CD14-positive monocyte (primary cell): ENCODE measurements around the gene NEU1. TPM values are rescaled to one million over a fixed set of nuclear protein-coding genes. Genes with fewer than 3 reads are reported as not detected.

ENCODE experiments used
- DNase-seq, 3 donors: peaks; one replicate each; pipeline ENCODE4 v3.0.0-alpha.2; 2011 to 2022
- H2AFZ ChIP-seq: 2 replicates; pipeline ENCODE4 v1.6.0; 2012; ENCODE audit warnings: mild to moderate bottlenecking, low read depth, low read length, inconsistent platforms; ENCODE audit not compliant: insufficient read depth, poor library complexity, severe bottlenecking
- H3K27ac ChIP-seq, 2 donors: 1 replicate in 1 of 2; 2 replicates in 1 of 2; pipeline ENCODE4 v1.5.1; 2012 to 2013; ENCODE audit warnings: low read length in 2 of 2, control low read depth in 1 of 2, inconsistent platforms in 1 of 2, low read depth in 1 of 2, mild to moderate bottlenecking in 1 of 2
- H3K27me3 ChIP-seq, 2 donors: one replicate each; pipeline versions ENCODE4 v1.6.0 to v1.6.1; 2011 to 2013; ENCODE audit warnings: low read length in 2 of 2; ENCODE audit not compliant: control insufficient read depth in 2 of 2, insufficient read depth in 2 of 2
- H3K36me3 ChIP-seq, 2 donors: replicated peaks in 1 of 2; 1 replicate in 1 of 2; 2 replicates in 1 of 2; pipeline versions ENCODE4 v1.5.1 to v1.6.1; 2012 to 2013; ENCODE audit warnings: low read length in 2 of 2, control low read depth in 1 of 2, inconsistent platforms in 1 of 2, mild to moderate bottlenecking in 1 of 2; ENCODE audit not compliant: insufficient read depth in 2 of 2, control insufficient read depth in 1 of 2
- H3K4me1 ChIP-seq, 2 donors: 1 replicate in 1 of 2; 2 replicates in 1 of 2; pipeline versions ENCODE4 v1.5.1 to v1.6.1; 2012 to 2013; ENCODE audit warnings: low read length in 2 of 2, control low read depth in 1 of 2, inconsistent platforms in 1 of 2, mild to moderate bottlenecking in 1 of 2, moderate library complexity in 1 of 2; ENCODE audit not compliant: insufficient read depth in 2 of 2, control insufficient read depth in 1 of 2
- H3K4me2 ChIP-seq: replicated peaks from 2 replicates; pipeline ENCODE3; 2012; ENCODE audit warnings: low read length, moderate library complexity, mild to moderate bottlenecking; ENCODE audit not compliant: poor library complexity, severe bottlenecking; ENCODE audit errors: extremely low read depth
- H3K4me3 ChIP-seq, 3 experiments: fragments of 200-600 bp in 1 of 3; sonication (generic) in 1 of 3; replicated peaks in 1 of 3; 1 replicate in 2 of 3; 2 replicates in 1 of 3; pipeline ENCODE4 v1.5.1; 2011 to 2013; ENCODE audit warnings: low read length in 3 of 3, mild to moderate bottlenecking in 3 of 3, control low read depth in 2 of 3, low read depth in 2 of 3, inconsistent platforms in 1 of 3, moderate library complexity in 1 of 3
- H3K79me2 ChIP-seq: 2 replicates; pipeline ENCODE4 v1.6.0; 2012; ENCODE audit warnings: mild to moderate bottlenecking, control low read depth, inconsistent platforms, low read length, moderate library complexity; ENCODE audit not compliant: insufficient read depth
- H3K9ac ChIP-seq: 2 replicates; pipeline ENCODE4 v1.6.0; 2017; ENCODE audit warnings: low read length, mild to moderate bottlenecking; ENCODE audit not compliant: insufficient read depth, poor library complexity, severe bottlenecking
- H3K9me3 ChIP-seq, 2 donors: replicated peaks in 1 of 2; 1 replicate in 1 of 2; 2 replicates in 1 of 2; pipeline versions ENCODE4 v1.5.1 to v1.6.1; 2012 to 2013; ENCODE audit warnings: low read length in 2 of 2, control low read depth in 1 of 2; ENCODE audit not compliant: control insufficient read depth in 1 of 2, insufficient read depth in 1 of 2
- H4K20me1 ChIP-seq: 2 replicates; pipeline ENCODE4 v1.6.0; 2012; ENCODE audit warnings: mild to moderate bottlenecking, low read length, control low read depth, moderate library complexity; ENCODE audit not compliant: insufficient read depth
- H3K27ac Mint-ChIP-seq, 7 donors: one replicate each; pipeline ENCODE4 v1.8.0; 2020; ENCODE audit warnings: mild to moderate bottlenecking in 7 of 7, mixed read lengths in 7 of 7, moderate library complexity in 6 of 7, inconsistent platforms in 2 of 7
- H3K27me3 Mint-ChIP-seq, 3 donors: one replicate each; pipeline ENCODE4 v1.8.0; 2021 to 2022; ENCODE audit warnings: low read depth in 3 of 3, mild to moderate bottlenecking in 3 of 3, mixed read lengths in 3 of 3, moderate library complexity in 3 of 3, inconsistent platforms in 1 of 3
- H3K36me3 Mint-ChIP-seq, 2 donors: one replicate each; pipeline ENCODE4 v1.8.0; 2020; ENCODE audit warnings: mixed read lengths in 2 of 2, inconsistent platforms in 1 of 2, mild to moderate bottlenecking in 1 of 2
- H3K4me1 Mint-ChIP-seq: one replicate; pipeline ENCODE4 v1.8.0; 2020; ENCODE audit warnings: mild to moderate bottlenecking, mixed read lengths
- H3K4me3 Mint-ChIP-seq, 2 donors: one replicate each; pipeline ENCODE4 v1.8.0; 2020; ENCODE audit warnings: mild to moderate bottlenecking in 2 of 2, mixed read lengths in 2 of 2, moderate library complexity in 1 of 2
- H3K9me3 Mint-ChIP-seq, 7 donors: one replicate each; pipeline ENCODE4 v1.8.0; 2020 to 2022; ENCODE audit warnings: mixed read lengths in 7 of 7, mild to moderate bottlenecking in 6 of 7, moderate library complexity in 6 of 7, inconsistent platforms in 2 of 7
- CTCF ChIP-seq: fragments of 200-600 bp; IDR thresholded peaks from one replicate; pipeline ENCODE4 v1.8.0; 2022; ENCODE audit warnings: antibody characterized with exemption, mild to moderate bottlenecking
- WGBS: methylation state at CpG from one replicate; pipeline ENCODE4 v1.1.5; 2013; ENCODE audit warnings: missing lambda C conversion rate; ENCODE audit not compliant: insufficient coverage; 5-methylcytosine and 5-hydroxymethylcytosine counted together
- intact Hi-C, 2 donors: fragments of 100-400 bp; cut with micrococcal nuclease; formaldehyde crosslinking; loops; one replicate each; pipeline versions ENCODE4 v1.15.0 to v1.15.1; 2023
- polyA plus RNA-seq, 3 donors: library from polyadenylated mRNA; depleted of rRNA in 1 of 3; unstranded in 2 of 3; stranded (reverse) in 1 of 3; fragments of 300-500 nt in 2 of 3; fragments of >200 nt in 1 of 3; fragmentation: Illumina TruSeq in 2 of 3; gene quantifications; 1 replicate in 2 of 3; 2 replicates in 1 of 3; pipeline ENCODE4 v1.2.3, GENCODE V29; 2012 to 2021

NEU1 gene
- polyA plus RNA-seq, 3 donors, result 70.2 to 89.5 (median 81.8) TPM

- 75% methylated on average over 13 of the region's 18 CpGs for WGBS
- intact Hi-C loops, result no loop called here
- Mint-ChIP-seq H3K36me3 (peaks cover 41 to 48% of the 10 kb centered on the region in 2 donors), H3K4me3 (peak within 1 kb of the TSS in 1 of 2 donors; percentile 31), H3K27me3 (peaks cover 5 to 7% (median 7%) of the 10 kb centered on the region in 3 donors), H3K9me3 (peaks cover 0 to 1% (median 0%) of the 10 kb centered on the region in 7 donors), H3K27ac (peak within 1 kb of the TSS in 4 of 7 donors; percentile 33 to 53 (median 50)), H3K4me1 (no peaks in the 10 kb centered on the region)
- Histone ChIP-seq H3K4me2 (no peak within 1 kb of the TSS), H4K20me1 (no peaks in the 10 kb centered on the region), H3K9ac (no peak within 1 kb of the TSS), H3K27ac (no peak within 1 kb of the TSS), H3K9me3 (no peaks in the 10 kb centered on the region), H3K4me3 (no peak within 1 kb of the TSS), H3K79me2 (no peaks in the 10 kb centered on the region), H3K4me1 (no peaks in the 10 kb centered on the region), H3K36me3 (peaks cover 40 to 42% of the 10 kb centered on the region in 2 donors), H2AFZ (no peak within 1 kb of the TSS), H3K27me3 (no peaks in the 10 kb centered on the region)
- TF ChIP-seq CTCF, result no peak
- DNase-seq, result no peak
Measured at GRCh38 chr6:31878726-31879125, 16.1 kb upstream of the NEU1 start, which contains the start of gene SLC44A4. Gene SLC44A4 (minus strand): TSS chr6:31878997. CDS start chr6:31878980, 17 bp downstream.

DNA sequence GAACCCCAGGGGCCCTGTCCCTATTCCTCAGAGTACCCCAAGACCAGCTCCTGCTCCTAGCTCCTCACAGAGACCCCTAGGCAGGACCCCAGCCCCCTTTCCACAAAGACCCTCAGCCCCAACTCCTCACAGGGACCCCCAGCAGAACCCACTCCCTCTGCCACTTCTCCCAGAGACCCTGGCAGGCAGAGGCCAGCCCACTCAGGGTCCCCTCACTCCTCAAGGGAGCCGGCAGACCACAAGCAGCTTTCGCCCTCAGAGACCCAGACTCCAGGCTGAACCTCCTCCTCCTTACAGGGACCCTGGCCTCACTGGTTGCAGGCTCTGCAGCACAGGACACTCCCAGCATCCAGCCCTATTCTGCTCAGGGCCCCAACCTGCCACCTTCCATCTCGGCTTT lies 15.6 kb upstream of the NEU1 start:
- 89% methylated on average over 3 of the region's 3 CpGs for WGBS
- peaks cover 0 to 1% (median 0%) of the 10 kb centered on the region in 7 donors for H3K9me3 Mint-ChIP-seq
- no peak overlapping the region for H2AFZ ChIP-seq
- H3K27me3 ChIP-seq, result no peaks in the 10 kb centered on the region
- H3K4me1 Mint-ChIP-seq, result no peaks in the 10 kb centered on the region
- no peaks in the 10 kb centered on the region for H4K20me1 ChIP-seq
- peaks cover 37 to 43% of the 10 kb centered on the region in 2 donors for H3K36me3 Mint-ChIP-seq
- no peak overlapping the region for H3K27ac ChIP-seq
- peaks cover 35 to 37% of the 10 kb centered on the region in 2 donors for H3K36me3 ChIP-seq
- H3K4me3 ChIP-seq, result no peak overlapping the region
- no peak overlapping the region for H3K4me2 ChIP-seq
- no peak overlapping the region for H3K9ac ChIP-seq
- H3K27ac Mint-ChIP-seq, result peak overlapping the region in 1 of 7 donors; percentile 27
- intact Hi-C loops, result no loop called here
- peaks cover 5 to 7% (median 7%) of the 10 kb centered on the region in 3 donors for H3K27me3 Mint-ChIP-seq
- no peak overlapping the region for H3K4me3 Mint-ChIP-seq
- DNase-seq, result peak in 1 of 3 donors; percentile 5
- no peaks in the 10 kb centered on the region for H3K9me3 ChIP-seq
- no peaks in the 10 kb centered on the region for H3K79me2 ChIP-seq
- H3K4me1 ChIP-seq, result no peaks in the 10 kb centered on the region
- TF ChIP-seq CTCF, result no peak
